Ovary (tissue), 3 donors: ENCODE results near the gene NPPC.

Experiments
- EP300 ChIP-seq: sonication (generic); formaldehyde crosslinking; IDR thresholded peaks from one replicate; pipeline ENCODE4 v1.6.1; 2017; ENCODE audit warnings: antibody characterized with exemption
- TF ChIP-seq, protein P1 (sequence below), 3 donors: fragments of 450-650 bp in 2 of 3; fragments of 200-600 bp in 1 of 3; IDR thresholded peaks; one replicate each; pipeline versions ENCODE4 v1.5.1 to v1.8.0; 2016 to 2022; ENCODE audit warnings: antibody characterized with exemption in 3 of 3, mild to moderate bottlenecking in 1 of 3
- donor health status: DM: no; HTN: no; CAD: no.

GRCh38 chr2:231914077-231914690 lies 12.0 kb downstream of the NPPC start:
- TF ChIP-seq, protein P1, sequence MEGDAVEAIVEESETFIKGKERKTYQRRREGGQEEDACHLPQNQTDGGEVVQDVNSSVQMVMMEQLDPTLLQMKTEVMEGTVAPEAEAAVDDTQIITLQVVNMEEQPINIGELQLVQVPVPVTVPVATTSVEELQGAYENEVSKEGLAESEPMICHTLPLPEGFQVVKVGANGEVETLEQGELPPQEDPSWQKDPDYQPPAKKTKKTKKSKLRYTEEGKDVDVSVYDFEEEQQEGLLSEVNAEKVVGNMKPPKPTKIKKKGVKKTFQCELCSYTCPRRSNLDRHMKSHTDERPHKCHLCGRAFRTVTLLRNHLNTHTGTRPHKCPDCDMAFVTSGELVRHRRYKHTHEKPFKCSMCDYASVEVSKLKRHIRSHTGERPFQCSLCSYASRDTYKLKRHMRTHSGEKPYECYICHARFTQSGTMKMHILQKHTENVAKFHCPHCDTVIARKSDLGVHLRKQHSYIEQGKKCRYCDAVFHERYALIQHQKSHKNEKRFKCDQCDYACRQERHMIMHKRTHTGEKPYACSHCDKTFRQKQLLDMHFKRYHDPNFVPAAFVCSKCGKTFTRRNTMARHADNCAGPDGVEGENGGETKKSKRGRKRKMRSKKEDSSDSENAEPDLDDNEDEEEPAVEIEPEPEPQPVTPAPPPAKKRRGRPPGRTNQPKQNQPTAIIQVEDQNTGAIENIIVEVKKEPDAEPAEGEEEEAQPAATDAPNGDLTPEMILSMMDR (IDR thresholded peaks at IDR 0.05) = no peak
- no peak for TF ChIP-seq EP300
